GM12872 (cell line): ENCODE results near the gene CACNA1B.

ENCODE experiments used
- CTCF ChIP-seq: IDR thresholded peaks from 3 replicates; pipeline ENCODE4 v1.5.1; 2011; ENCODE audit warnings: low read depth, mild to moderate bottlenecking, low read length, moderate library complexity; ENCODE audit not compliant: insufficient read depth

CACNA1B gene

GRCh38 chr9:137891588-137892423, 14.2 kb downstream of the CACNA1B start:
- TF ChIP-seq CTCF, result no peak

GRCh38 chr9:137892424-137893191, 15.0 kb downstream of the CACNA1B start:
- no peak for TF ChIP-seq CTCF

- TF ChIP-seq CTCF, result no peak
Measured at GRCh38 chr9:137893670-137894069, 16.1 kb downstream of the CACNA1B start.

GRCh38 chr9:137899551-137900360, 22.2 kb downstream of the CACNA1B start:
- TF ChIP-seq CTCF, result no peak

GRCh38 chr9:137900584-137901310, 23.2 kb downstream of the CACNA1B start:
- no peak for TF ChIP-seq CTCF

- no peak for TF ChIP-seq CTCF
Measured at GRCh38 chr9:137902646-137903045, 25.1 kb downstream of the CACNA1B start.
